IPS DF 6.9 (cell line): ENCODE data around the gene KCNG2.

Experiments used
- DNase-seq: peaks from one replicate; pipeline ENCODE4 v3.0.0-alpha.2; 2013; ENCODE audit warnings: low read depth, low spot score
- H3K27ac ChIP-seq: one replicate; pipeline ENCODE4 v1.5.1; 2013; ENCODE audit warnings: low read length, control low read depth
- H3K27me3 ChIP-seq: 2 replicates; pipeline ENCODE4 v1.6.1; 2013; ENCODE audit warnings: mild to moderate bottlenecking, low read length; ENCODE audit not compliant: control insufficient read depth, insufficient read depth
- H3K36me3 ChIP-seq: 2 replicates; pipeline ENCODE4 v1.6.1; 2013; ENCODE audit warnings: low read length; ENCODE audit not compliant: control insufficient read depth, insufficient read depth
- H3K4me1 ChIP-seq: 2 replicates; pipeline ENCODE4 v1.6.1; 2013; ENCODE audit warnings: low read length; ENCODE audit not compliant: control insufficient read depth, insufficient read depth
- H3K4me3 ChIP-seq: 2 replicates; pipeline ENCODE4 v1.5.1; 2013; ENCODE audit warnings: mild to moderate bottlenecking, low read length
- H3K9me3 ChIP-seq: 2 replicates; pipeline ENCODE4 v1.6.1; 2013; ENCODE audit warnings: low read length, inconsistent platforms; ENCODE audit not compliant: control insufficient read depth, insufficient read depth
- WGBS: extraction: QIAGEN DNeasy Blood & Tissue Kit; methylation state at CpG from one replicate; pipeline ENCODE4 v1.1.7; 2013; ENCODE audit warnings: mixed read lengths, missing lambda C conversion rate; ENCODE audit not compliant: insufficient read length, insufficient coverage; 5-methylcytosine and 5-hydroxymethylcytosine counted together

Gene KCNG2

GRCh38 chr18:79785831-79786230 is 11.9 kb upstream of the KCNG2 start:
- Histone ChIP-seq H3K4me3 (no peak overlapping the region), H3K27me3 (peaks cover 19% of the 10 kb centered on the region), H3K27ac (no peak overlapping the region), H3K4me1 (peaks cover 2% of the 10 kb centered on the region; the same call in 1 of the 2 replicates), H3K36me3 (no peaks in the 10 kb centered on the region), H3K9me3 (no peaks in the 10 kb centered on the region)
- DNase-seq = no peak
- no CpG with 5 or more reads among the region's 12 CpGs for WGBS

GRCh38 chr18:79786304-79786703 is 11.4 kb upstream of the KCNG2 start:
- WGBS = no CpG with 5 or more reads among the region's 14 CpGs
- H3K27me3 ChIP-seq = peaks cover 19% of the 10 kb centered on the region

GRCh38 chr18:79786786-79787526 is 10.8 kb upstream of the KCNG2 start:
- Histone ChIP-seq H3K4me1 (peaks cover 2% of the 10 kb centered on the region; the same call in 1 of the 2 replicates), H3K36me3 (no peaks in the 10 kb centered on the region), H3K27me3 (peaks cover 19% of the 10 kb centered on the region), H3K9me3 (no peaks in the 10 kb centered on the region), H3K27ac (no peak overlapping the region), H3K4me3 (no peak overlapping the region)
- DNase-seq = no peak
- WGBS = no CpG with 5 or more reads among the region's 22 CpGs

More at GRCh38 chr18:79786304-79786703, 11.4 kb upstream of the KCNG2 start:
- no peaks in the 10 kb centered on the region for H3K36me3 ChIP-seq
- H3K4me3 ChIP-seq = no peak overlapping the region
- no peak overlapping the region for H3K27ac ChIP-seq
- H3K9me3 ChIP-seq = no peaks in the 10 kb centered on the region
- no peak for DNase-seq
- H3K4me1 ChIP-seq = peaks cover 2% of the 10 kb centered on the region; the same call in 1 of the 2 replicates

GRCh38 chr18:79787527-79787864 is 10.2 kb upstream of the KCNG2 start:
- no peak for DNase-seq
- peaks cover 2% of the 10 kb centered on the region; the same call in 1 of the 2 replicates for H3K4me1 ChIP-seq
- peaks cover 19% of the 10 kb centered on the region for H3K27me3 ChIP-seq
- H3K36me3 ChIP-seq = no peaks in the 10 kb centered on the region
- no CpG with 5 or more reads among the region's 16 CpGs for WGBS
- H3K4me3 ChIP-seq = no peak overlapping the region
- H3K27ac ChIP-seq = no peak overlapping the region
- H3K9me3 ChIP-seq = no peaks in the 10 kb centered on the region

- Histone ChIP-seq H3K4me3 (peak overlapping the region; percentile 7; the same call in 1 of the 2 replicates), H3K27ac (no peak overlapping the region), H3K27me3 (peaks cover 19% of the 10 kb centered on the region), H3K36me3 (no peaks in the 10 kb centered on the region), H3K9me3 (no peaks in the 10 kb centered on the region), H3K4me1 (peaks cover 2% of the 10 kb centered on the region; the same call in 1 of the 2 replicates)
- no CpG with 5 or more reads among the region's 106 CpGs for WGBS
- DNase-seq = no peak
These were observed 9.6 kb upstream of the KCNG2 start for GRCh38 chr18:79787865-79788733.

- Histone ChIP-seq H3K9me3 (no peaks in the 10 kb centered on the region), H3K4me1 (peaks cover 2% of the 10 kb centered on the region; the same call in 1 of the 2 replicates), H3K4me3 (no peak overlapping the region), H3K27ac (no peak overlapping the region), H3K36me3 (no peaks in the 10 kb centered on the region), H3K27me3 (peaks cover 19% of the 10 kb centered on the region)
- no CpG with 5 or more reads among the region's 27 CpGs for WGBS
- DNase-seq = no peak
These were observed 9.0 kb upstream of the KCNG2 start for GRCh38 chr18:79788734-79789085.

- Histone ChIP-seq H3K36me3 (no peaks in the 10 kb centered on the region), H3K4me1 (peaks cover 2% of the 10 kb centered on the region; the same call in 1 of the 2 replicates), H3K4me3 (no peak overlapping the region), H3K9me3 (no peaks in the 10 kb centered on the region), H3K27me3 (peaks cover 19% of the 10 kb centered on the region), H3K27ac (no peak overlapping the region)
- no CpG with 5 or more reads among the region's 54 CpGs for WGBS
- DNase-seq = no peak
These were observed 8.4 kb upstream of the KCNG2 start for GRCh38 chr18:79789091-79789891.

- Histone ChIP-seq H3K4me1 (peaks cover 2% of the 10 kb centered on the region; the same call in 1 of the 2 replicates), H3K27me3 (peaks cover 19% of the 10 kb centered on the region), H3K4me3 (no peak overlapping the region), H3K27ac (no peak overlapping the region), H3K9me3 (no peaks in the 10 kb centered on the region), H3K36me3 (no peaks in the 10 kb centered on the region)
- DNase-seq = no peak
- WGBS = no CpG with 5 or more reads among the region's 46 CpGs
These were observed 7.5 kb upstream of the KCNG2 start for GRCh38 chr18:79789901-79790890.
